IMR-90 (cell line): ENCODE data around the gene CCDC74B. TPM values are rescaled to one million over a fixed set of nuclear protein-coding genes. Genes with fewer than 3 reads are reported as not detected.

ENCODE experiments used
- ATAC-seq: fragments of 200-7000 bp; cut with Tn5 transposase; 2 replicates; pipeline ENCODE4 v1.9.1; 2020; ENCODE audit warnings: low read depth, mild to moderate bottlenecking, moderate library complexity
- BruUV-seq: library from RNA; stranded (reverse); fragments of 400-500 nt; replicated peaks from 2 replicates; lab custom pipeline; 2021; lab: Mats Ljungman, UMichigan
- CTCF ChIA-PET: fragments of 300-600 bp; formaldehyde crosslinking; extraction: SDS; loops from one replicate; lab custom pipeline; 2021; ENCODE audit warnings: antibody characterized with exemption; lab: Yijun Ruan, JAX
- POLR2A ChIA-PET: fragments of 300-600 bp; sonication (Branson Sonifier 250); formaldehyde crosslinking; loops from one replicate; lab custom pipeline; 2022; ENCODE audit warnings: antibody characterized with exemption; ENCODE audit not compliant: unreplicated experiment; lab: Charles Lee
- DNase-seq: peaks from one replicate; pipeline ENCODE4 v3.0.0; 2013
- H2AFZ ChIP-seq: replicated peaks from 2 replicates; pipeline ENCODE3; 2013; ENCODE audit warnings: low read length, mild to moderate bottlenecking; ENCODE audit not compliant: poor library complexity
- H2AK5ac ChIP-seq: 2 replicates; pipeline ENCODE4 v1.6.1; 2013; ENCODE audit warnings: low read depth, low read length, inconsistent platforms
- H2AK9ac ChIP-seq: replicated peaks from 2 replicates; pipeline ENCODE3; 2013; ENCODE audit warnings: mild to moderate bottlenecking, low read depth, low read length, moderate library complexity; ENCODE audit not compliant: poor library complexity
- H2BK120ac ChIP-seq: 2 replicates; pipeline ENCODE4 v1.6.1; 2013; ENCODE audit warnings: low read depth, low read length, inconsistent platforms
- H2BK15ac ChIP-seq: 3 replicates; pipeline ENCODE4 v1.6.1; 2013; ENCODE audit warnings: low read depth, low read length, inconsistent platforms
- H2BK20ac ChIP-seq: 2 replicates; pipeline ENCODE4 v1.6.1; 2013; ENCODE audit warnings: low read depth, mild to moderate bottlenecking, inconsistent platforms, low read length, moderate library complexity
- H2BK5ac ChIP-seq: 2 replicates; pipeline ENCODE4 v1.6.1; 2013; ENCODE audit warnings: mild to moderate bottlenecking, low read depth, low read length, inconsistent platforms; ENCODE audit not compliant: poor library complexity, severe bottlenecking
- H3K14ac ChIP-seq: replicated peaks from 2 replicates; pipeline ENCODE4 v1.6.1; 2013; ENCODE audit warnings: low read depth, low read length, inconsistent platforms
- H3K18ac ChIP-seq: 2 replicates; pipeline ENCODE4 v1.6.1; 2013; ENCODE audit warnings: low read depth, low read length, control low read depth
- H3K23ac ChIP-seq: 2 replicates; pipeline ENCODE4 v1.6.1; 2013; ENCODE audit warnings: low read depth, low read length, inconsistent platforms
- H3K27ac ChIP-seq: 2 replicates; pipeline ENCODE4 v1.5.1; 2013; ENCODE audit warnings: mild to moderate bottlenecking, control low read depth, low read length; ENCODE audit not compliant: insufficient read depth
- H3K27me3 ChIP-seq: 2 replicates; pipeline ENCODE4 v1.6.1; 2013; ENCODE audit warnings: low read length; ENCODE audit not compliant: control insufficient read depth, insufficient read depth
- H3K36me3 ChIP-seq: 2 replicates; pipeline ENCODE4 v1.6.1; 2013; ENCODE audit warnings: low read length, mixed read lengths; ENCODE audit not compliant: control insufficient read depth, insufficient read depth
- H3K4ac ChIP-seq: 2 replicates; pipeline ENCODE4 v1.6.1; 2013; ENCODE audit warnings: low read depth, low read length, inconsistent platforms
- H3K4me1 ChIP-seq: 2 replicates; pipeline ENCODE4 v1.6.1; 2013; ENCODE audit warnings: low read length, mixed read lengths; ENCODE audit not compliant: control insufficient read depth, insufficient read depth
- H3K4me2 ChIP-seq: 2 replicates; pipeline ENCODE4 v1.6.1; 2013; ENCODE audit warnings: low read depth, mild to moderate bottlenecking, control low read depth, low read length, moderate library complexity
- H3K4me3 ChIP-seq: 2 replicates; pipeline ENCODE4 v1.5.1; 2013; ENCODE audit warnings: low read depth, mild to moderate bottlenecking, control low read depth, low read length, moderate library complexity; ENCODE audit not compliant: insufficient read depth
- H3K56ac ChIP-seq: 2 replicates; pipeline ENCODE4 v1.6.1; 2013; ENCODE audit warnings: low read length, inconsistent platforms; ENCODE audit not compliant: insufficient read depth; ENCODE audit errors: extremely low read depth
- H3K79me1 ChIP-seq, 2 experiments: 2 replicates each; pipeline ENCODE4 v1.6.1; 2013; ENCODE audit warnings: low read length in 2 of 2, inconsistent platforms in 1 of 2, low read depth in 1 of 2
- H3K9ac ChIP-seq: 2 replicates; pipeline ENCODE4 v1.6.1; 2013; ENCODE audit warnings: low read depth, low read length, control low read depth
- H3K9me1 ChIP-seq: 2 replicates; pipeline ENCODE4 v1.6.1; 2013; ENCODE audit warnings: low read length, inconsistent platforms; ENCODE audit not compliant: insufficient read depth
- H3K9me3 ChIP-seq: 2 replicates; pipeline ENCODE4 v1.6.1; 2013; ENCODE audit warnings: low read length; ENCODE audit not compliant: control insufficient read depth, insufficient read depth
- H4K20me1 ChIP-seq: 2 replicates; pipeline ENCODE4 v1.6.1; 2013; ENCODE audit warnings: low read length, inconsistent platforms; ENCODE audit not compliant: insufficient read depth
- H4K5ac ChIP-seq: 2 replicates; pipeline ENCODE4 v1.6.1; 2013; ENCODE audit warnings: mild to moderate bottlenecking, low read depth, low read length, control low read depth
- H4K8ac ChIP-seq, 2 experiments: 2 replicates each; pipeline ENCODE4 v1.6.1; 2013; ENCODE audit warnings: low read depth in 2 of 2, low read length in 2 of 2, control low read depth in 1 of 2, inconsistent platforms in 1 of 2
- H4K91ac ChIP-seq: 2 replicates; pipeline ENCODE4 v1.6.1; 2013; ENCODE audit warnings: low read depth, low read length, inconsistent platforms; ENCODE audit not compliant: insufficient read depth
- CHD1 ChIP-seq: IDR thresholded peaks from 2 replicates; pipeline ENCODE4 v1.6.1; 2012; ENCODE audit warnings: low read depth, low read length, improper control_type of control experiment
- ELK1 ChIP-seq: fragments of 150-350 bp; IDR thresholded peaks from 2 replicates; pipeline ENCODE4 v1.6.1; 2016; ENCODE audit warnings: low read depth, mild to moderate bottlenecking, low read length, moderate library complexity, borderline replicate concordance
- MAZ ChIP-seq: IDR thresholded peaks from 2 replicates; pipeline ENCODE4 v1.6.1; 2012; ENCODE audit warnings: low read depth, mild to moderate bottlenecking, low read length, improper control_type of control experiment, moderate library complexity, borderline replicate concordance
- MXI1 ChIP-seq: IDR thresholded peaks from 2 replicates; pipeline ENCODE4 v1.6.1; 2012; ENCODE audit warnings: low read depth, mild to moderate bottlenecking, low read length, moderate library complexity, borderline replicate concordance
- NFE2L2 ChIP-seq: fragments of 150-350 bp; IDR thresholded peaks from 2 replicates; pipeline ENCODE4 v1.6.1; 2016; ENCODE audit warnings: low read depth, mild to moderate bottlenecking, low read length
- POLR2A ChIP-seq: IDR thresholded peaks from 2 replicates; pipeline ENCODE4 v1.6.1; 2012; ENCODE audit warnings: mild to moderate bottlenecking, low read depth, low read length
- RAD21 ChIP-seq: IDR thresholded peaks from 2 replicates; pipeline ENCODE4 v1.6.1; 2012; ENCODE audit warnings: low read length, improper control_type of control experiment
- USF2 ChIP-seq: fragments of 150-350 bp; IDR thresholded peaks from 2 replicates; pipeline ENCODE4 v1.6.1; 2017; ENCODE audit warnings: mild to moderate bottlenecking, antibody characterized with exemption, low read length, low read depth
- WGBS, 2 experiments: methylation state at CpG; one replicate each; pipeline versions ENCODE4 v1.1.5 to v1.1.7; 2013; ENCODE audit warnings: missing lambda C conversion rate in 2 of 2; ENCODE audit not compliant: insufficient read length in 1 of 2; ENCODE audit errors: extremely low coverage in 2 of 2; 5-methylcytosine and 5-hydroxymethylcytosine counted together
- dilution Hi-C: fragments of 300-500 bp; cut with HindIII; formaldehyde crosslinking; loops from one replicate; pipeline ENCODE4 v1.14.3; 2018; ENCODE audit warnings: low sequenced_read_pairs; ENCODE audit not compliant: unreplicated experiment
- in situ Hi-C: fragments of 300-500 bp; cut with MboI; formaldehyde crosslinking; loops from 3 replicates; pipeline ENCODE4 v1.14.3; 2019; ENCODE audit warnings: low sequenced_read_pairs, inconsistent platforms, mixed read lengths
- intact Hi-C: fragments of 100-400 bp; cut with micrococcal nuclease; formaldehyde crosslinking; loops from 2 replicates; pipeline ENCODE4 v1.10.0; 2022
- polyA plus RNA-seq, 3 experiments: library from polyadenylated mRNA; depleted of rRNA; stranded (reverse); fragments of >200 nt; gene quantifications; 2 replicates each; pipeline ENCODE4 v1.2.3, GENCODE V29; 2012; ENCODE audit warnings: low replicate concordance in 1 of 3
- total RNA-seq: library from RNA; depleted of rRNA; stranded (reverse); fragments of >200 nt; gene quantifications from 2 replicates; pipeline ENCODE4 v1.2.3, GENCODE V29; 2012
- TF ChIP-seq, protein P1 (sequence below): conservative IDR thresholded peaks from 2 replicates; pipeline ENCODE4 v1.5.1; 2012; ENCODE audit warnings: mild to moderate bottlenecking, low read depth, low read length, improper control_type of control experiment

CCDC74B gene
- total and polyA plus RNA-seq, 2 of the 4 experiments (the other 2 are of a cell fraction) = 3.9 to 8.4 TPM

GRCh38 chr2:130181325-130181879 lies 36.5 kb upstream of the CCDC74B start, which contains the start of gene SMPD4:
SMPD4 (minus strand) TSS chr2:130181602; CDS start chr2:130176592, 5,010 bp downstream.
- H3K27ac ChIP-seq = peak within 1 kb of the TSS; percentile 75
- BruUV-seq = no TSS peak
- no peak within 1 kb of the TSS; the same call in 1 of the 2 replicates for H3K18ac ChIP-seq
- WGBS, 2 experiments = 0% methylated on average over 23 of the region's 55 CpGs; no CpG with 5 or more reads in 1 of the 2 experiments
- peak within 1 kb of the TSS; percentile 41 to 90; a peak in 3 of 4 replicates for H4K8ac ChIP-seq
- no peaks in the 10 kb centered on the region for H3K27me3 ChIP-seq
- ChIA-PET CTCF (interaction anchor here (0.6 to 0.8 kb wide), 2 partner anchors 14 to 150 kb away, joined by 3 to 4 read pairs; no protein-coding TSS in a partner anchor), POLR2A (no interaction called here)
- H2AK5ac ChIP-seq = peak within 1 kb of the TSS; percentile 91; the same call in 1 of the 2 replicates
- intact Hi-C loops = loop anchor here (1.0 kb wide), 1 partner anchor 151 kb away; no protein-coding TSS in a partner anchor
- peak within 1 kb of the TSS; percentile 93 for H4K91ac ChIP-seq
- H2BK20ac ChIP-seq = 0 out of 2 replicates have a peak within 1 kb of the TSS, but pooled peaks have one; percentile 16
- peak within 1 kb of the TSS; percentile 97 for H3K4ac ChIP-seq
- DNase-seq (peak; percentile 93), ATAC-seq (peak; percentile 80)
- H3K4me1 ChIP-seq = peaks cover 8% of the 10 kb centered on the region
- 0 out of 2 replicates have a peak, but pooled peaks have one; percentile 15 for TF ChIP-seq USF2
- TF ChIP-seq NFE2L2 = no peak
- no peak for TF ChIP-seq RAD21
- TF ChIP-seq POLR2A = peak; percentile 30
- TF ChIP-seq MAZ = 0 out of 2 replicates have a peak, but pooled peaks have one; percentile 47
- peak; percentile 87 for TF ChIP-seq MXI1
- TF ChIP-seq ELK1 = no peak
- TF ChIP-seq CHD1 = no peak
- TF ChIP-seq, protein P1, sequence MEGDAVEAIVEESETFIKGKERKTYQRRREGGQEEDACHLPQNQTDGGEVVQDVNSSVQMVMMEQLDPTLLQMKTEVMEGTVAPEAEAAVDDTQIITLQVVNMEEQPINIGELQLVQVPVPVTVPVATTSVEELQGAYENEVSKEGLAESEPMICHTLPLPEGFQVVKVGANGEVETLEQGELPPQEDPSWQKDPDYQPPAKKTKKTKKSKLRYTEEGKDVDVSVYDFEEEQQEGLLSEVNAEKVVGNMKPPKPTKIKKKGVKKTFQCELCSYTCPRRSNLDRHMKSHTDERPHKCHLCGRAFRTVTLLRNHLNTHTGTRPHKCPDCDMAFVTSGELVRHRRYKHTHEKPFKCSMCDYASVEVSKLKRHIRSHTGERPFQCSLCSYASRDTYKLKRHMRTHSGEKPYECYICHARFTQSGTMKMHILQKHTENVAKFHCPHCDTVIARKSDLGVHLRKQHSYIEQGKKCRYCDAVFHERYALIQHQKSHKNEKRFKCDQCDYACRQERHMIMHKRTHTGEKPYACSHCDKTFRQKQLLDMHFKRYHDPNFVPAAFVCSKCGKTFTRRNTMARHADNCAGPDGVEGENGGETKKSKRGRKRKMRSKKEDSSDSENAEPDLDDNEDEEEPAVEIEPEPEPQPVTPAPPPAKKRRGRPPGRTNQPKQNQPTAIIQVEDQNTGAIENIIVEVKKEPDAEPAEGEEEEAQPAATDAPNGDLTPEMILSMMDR = no peak
- peak within 1 kb of the TSS; percentile 100 for H2AFZ ChIP-seq
- peak within 1 kb of the TSS; percentile 96 for H3K56ac ChIP-seq
- H3K9me1 ChIP-seq = peaks cover 3% of the 10 kb centered on the region; the same call in 1 of the 2 replicates
- H2BK15ac ChIP-seq = no peak within 1 kb of the TSS
- peak within 1 kb of the TSS; percentile 99 for H3K4me3 ChIP-seq
- H4K5ac ChIP-seq = peak within 1 kb of the TSS; percentile 98
- H3K14ac ChIP-seq = peak within 1 kb of the TSS; percentile 96
- H3K36me3 ChIP-seq = peaks cover 5% of the 10 kb centered on the region
- 0 out of 2 replicates have a peak, but pooled peaks cover 3% of the 10 kb centered on the region for H4K20me1 ChIP-seq
- dilution Hi-C loops = no loop called here
- H2BK5ac ChIP-seq = peak within 1 kb of the TSS; percentile 77
- peak within 1 kb of the TSS; percentile 98 for H3K23ac ChIP-seq
- peak within 1 kb of the TSS; percentile 88 for H3K4me2 ChIP-seq
- no peaks in the 10 kb centered on the region for H3K9me3 ChIP-seq
- peak within 1 kb of the TSS; percentile 89 for H2AK9ac ChIP-seq
- peak within 1 kb of the TSS; percentile 68 for H2BK120ac ChIP-seq
- in situ Hi-C loops = loop anchor here (5.0 kb wide), 1 partner anchor 151 kb away; no protein-coding TSS in a partner anchor
- peaks cover 5 to 29% of the 10 kb centered on the region in 2 experiments for H3K79me1 ChIP-seq
- peak within 1 kb of the TSS; percentile 94 for H3K9ac ChIP-seq
